A673 (cell line): ENCODE measurements around the gene GNLY. TPM values are rescaled to one million over a fixed set of nuclear protein-coding genes. Genes with fewer than 3 reads are reported as not detected.

Source experiments
- Bru-seq: library from RNA; stranded (reverse); fragments of 400-500 nt; gene quantifications from one replicate; lab custom pipeline; 2021; lab: Mats Ljungman, UMichigan
- BruChase-seq, 2 experiments: library from RNA; stranded (reverse); fragments of 400-500 nt; gene quantifications; one replicate each; lab custom pipeline; 2021; lab: Mats Ljungman, UMichigan
- BruUV-seq: library from RNA; stranded (reverse); fragments of 400-500 nt; replicated peaks from 2 replicates; lab custom pipeline; 2021; lab: Mats Ljungman, UMichigan
- CTCF ChIA-PET: fragments of 300-600 bp; sonication (Branson Sonifier 250); formaldehyde crosslinking; loops from one replicate; lab custom pipeline; 2022; ENCODE audit warnings: antibody characterized with exemption; lab: Charles Lee
- POLR2A ChIA-PET: fragments of 300-600 bp; sonication (Branson Sonifier 250); formaldehyde crosslinking; loops from one replicate; lab custom pipeline; 2022; ENCODE audit warnings: antibody characterized with exemption; ENCODE audit not compliant: low non-redundant PET; lab: Charles Lee
- DNase-seq: peaks from one replicate; pipeline ENCODE4 v3.0.0-alpha.2; 2015; ENCODE audit warnings: low spot score
- H3K27ac ChIP-seq: fragments of 200-600 bp; sonication (generic); 2 replicates; pipeline ENCODE4 v1.5.1; 2016; ENCODE audit warnings: mixed run types, low read depth, mild to moderate bottlenecking, mixed read lengths, antibody characterized with exemption, low read length; ENCODE audit not compliant: poor library complexity, severe bottlenecking
- H3K27me3 ChIP-seq: fragments of 200-600 bp; sonication (generic); replicated peaks from 2 replicates; pipeline ENCODE4 v1.6.1; 2017; ENCODE audit warnings: mixed run types, low read depth, mild to moderate bottlenecking, mixed read lengths, antibody characterized with exemption, low read length; ENCODE audit not compliant: insufficient read depth, poor library complexity
- H3K36me3 ChIP-seq: fragments of 200-600 bp; sonication (generic); 2 replicates; pipeline ENCODE4 v1.6.1; 2016; ENCODE audit warnings: mixed run types, mild to moderate bottlenecking, mixed read lengths, antibody characterized with exemption, low read length; ENCODE audit not compliant: insufficient read depth, poor library complexity, severe bottlenecking
- H3K4me1 ChIP-seq: fragments of 200-600 bp; sonication (generic); 2 replicates; pipeline ENCODE4 v1.6.1; 2017; ENCODE audit warnings: mixed run types, mild to moderate bottlenecking, mixed read lengths, antibody characterized with exemption, low read length; ENCODE audit not compliant: insufficient read depth, poor library complexity, severe bottlenecking
- H3K4me3 ChIP-seq: fragments of 200-600 bp; sonication (generic); 2 replicates; pipeline ENCODE4 v1.5.1; 2016; ENCODE audit warnings: low read depth, mixed run types, mild to moderate bottlenecking, mixed read lengths, low read length; ENCODE audit not compliant: poor library complexity, severe bottlenecking
- H3K9me3 ChIP-seq: fragments of 200-600 bp; sonication (generic); 2 replicates; pipeline ENCODE4 v1.6.1; 2016; ENCODE audit warnings: mixed run types, low read depth, mild to moderate bottlenecking, mixed read lengths, antibody characterized with exemption, low read length; ENCODE audit not compliant: poor library complexity, severe bottlenecking
- EZH2 ChIP-seq: fragments of 200-600 bp; sonication (generic); IDR thresholded peaks from 2 replicates; pipeline ENCODE4 v1.6.1; 2017; ENCODE audit warnings: borderline replicate concordance, low read depth, mild to moderate bottlenecking, mixed read lengths, antibody characterized with exemption, low read length; ENCODE audit not compliant: poor library complexity, severe bottlenecking
- intact Hi-C: fragments of 100-400 bp; cut with micrococcal nuclease; formaldehyde crosslinking; loops from one replicate; pipeline ENCODE4 v1.10.0; 2022; ENCODE audit not compliant: unreplicated experiment
- long read RNA-seq: library from polyadenylated mRNA; stranded (forward); transcript quantifications from one replicate; pipeline ENCODE4 v2.0.0, GENCODE V29; 2022
- total RNA-seq: library from RNA; stranded (reverse); gene quantifications from 2 replicates; pipeline ENCODE4 v1.2.3, GENCODE V29; 2021
- TF ChIP-seq, protein P1 (sequence below): fragments of 300-800, 200-600 bp; sonication (generic); conservative IDR thresholded peaks from 2 replicates; pipeline ENCODE4 v1.5.1; 2017; ENCODE audit warnings: low read depth, mild to moderate bottlenecking, antibody characterized with exemption, low read length, moderate library complexity, mixed read lengths

GNLY gene
- total RNA-seq (not detected in 2 replicates), Bru-seq, nascent RNA (percentile 13 among the genes with signal in this experiment), BruChase-seq, experiment 1, labeled RNA remaining after a 2-hour chase (percentile 18 among the genes with signal in this experiment), BruChase-seq, experiment 2, labeled RNA remaining after a 6-hour chase (percentile 28 among the genes with signal in this experiment)
- long read RNA-seq = 0 reads

DNA sequence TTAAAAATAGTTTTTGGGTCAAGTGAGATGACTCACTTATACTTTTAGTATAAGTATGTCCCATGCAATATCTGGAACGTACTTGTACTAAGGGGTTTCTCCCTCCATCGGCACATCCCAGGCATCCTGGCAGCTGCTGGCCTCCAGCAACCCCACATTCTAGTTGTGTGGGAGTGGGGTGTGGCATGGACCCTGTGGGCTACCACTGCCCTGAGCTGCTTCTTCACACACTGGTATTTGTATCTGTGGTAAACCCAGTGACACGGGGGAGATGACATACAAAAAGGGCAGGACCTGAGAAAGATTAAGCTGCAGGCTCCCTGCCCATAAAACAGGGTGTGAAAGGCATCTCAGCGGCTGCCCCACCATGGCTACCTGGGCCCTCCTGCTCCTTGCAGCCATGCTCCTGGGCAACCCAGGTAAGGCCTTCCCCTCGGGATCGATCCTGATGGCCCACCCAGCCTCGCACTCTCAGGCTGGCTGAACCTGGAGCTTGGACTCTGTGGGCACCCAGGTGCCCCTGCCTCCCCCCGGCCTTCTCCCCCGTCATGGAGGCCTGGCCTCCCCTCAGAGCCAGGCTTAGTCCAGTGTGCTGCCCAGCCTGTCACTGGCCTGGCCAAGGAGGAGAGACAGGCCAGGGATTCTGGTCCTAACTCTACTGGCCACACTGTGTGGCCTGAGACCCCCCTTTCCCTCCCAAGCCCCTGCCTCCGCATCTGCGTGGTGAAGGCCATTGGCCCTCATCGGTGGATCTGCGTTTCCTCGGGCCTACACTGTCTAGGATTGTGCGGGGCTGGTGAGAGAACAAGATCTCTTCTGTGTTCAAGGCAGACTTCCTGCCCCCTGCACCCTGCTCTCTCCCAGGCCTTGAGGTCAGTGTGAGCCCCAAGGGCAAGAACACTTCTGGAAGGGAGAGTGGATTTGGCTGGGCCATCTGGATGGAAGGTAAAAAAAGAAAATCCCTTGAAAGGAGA, at the start of gene GNLY:
TSS of gene GNLY (plus strand) at position 307 of the 974 bp plus-strand sequence. CDS start at position 368, 61 bp downstream.
- TF ChIP-seq, protein P1, sequence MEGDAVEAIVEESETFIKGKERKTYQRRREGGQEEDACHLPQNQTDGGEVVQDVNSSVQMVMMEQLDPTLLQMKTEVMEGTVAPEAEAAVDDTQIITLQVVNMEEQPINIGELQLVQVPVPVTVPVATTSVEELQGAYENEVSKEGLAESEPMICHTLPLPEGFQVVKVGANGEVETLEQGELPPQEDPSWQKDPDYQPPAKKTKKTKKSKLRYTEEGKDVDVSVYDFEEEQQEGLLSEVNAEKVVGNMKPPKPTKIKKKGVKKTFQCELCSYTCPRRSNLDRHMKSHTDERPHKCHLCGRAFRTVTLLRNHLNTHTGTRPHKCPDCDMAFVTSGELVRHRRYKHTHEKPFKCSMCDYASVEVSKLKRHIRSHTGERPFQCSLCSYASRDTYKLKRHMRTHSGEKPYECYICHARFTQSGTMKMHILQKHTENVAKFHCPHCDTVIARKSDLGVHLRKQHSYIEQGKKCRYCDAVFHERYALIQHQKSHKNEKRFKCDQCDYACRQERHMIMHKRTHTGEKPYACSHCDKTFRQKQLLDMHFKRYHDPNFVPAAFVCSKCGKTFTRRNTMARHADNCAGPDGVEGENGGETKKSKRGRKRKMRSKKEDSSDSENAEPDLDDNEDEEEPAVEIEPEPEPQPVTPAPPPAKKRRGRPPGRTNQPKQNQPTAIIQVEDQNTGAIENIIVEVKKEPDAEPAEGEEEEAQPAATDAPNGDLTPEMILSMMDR = no peak
- no peak for TF ChIP-seq EZH2
- H3K4me1 ChIP-seq = no peaks in the 10 kb centered on the region
- no peaks in the 10 kb centered on the region for H3K36me3 ChIP-seq
- no peaks in the 10 kb centered on the region for H3K27me3 ChIP-seq
- DNase-seq = no peak
- H3K4me3 ChIP-seq = no peak within 1 kb of the TSS
- H3K27ac ChIP-seq = no peak within 1 kb of the TSS
- intact Hi-C loops = no loop called here
- CTCF ChIA-PET = interaction anchor here (0.7 kb wide), 1 partner anchor 126 kb away, joined by 3 read pairs; no protein-coding TSS in a partner anchor
- no TSS peak for BruUV-seq
- POLR2A ChIA-PET = no interaction called here
- no peaks in the 10 kb centered on the region for H3K9me3 ChIP-seq

GRCh38 chr2:85644909-85645308, 49.2 kb upstream of the GNLY start:
- DNase-seq = no peak
- no TSS peak for BruUV-seq
- ChIA-PET POLR2A (no interaction called here), CTCF (no interaction called here)
- Histone ChIP-seq H3K27ac (no peak overlapping the region), H3K36me3 (peaks cover 94% of the 10 kb centered on the region), H3K27me3 (no peaks in the 10 kb centered on the region), H3K4me1 (no peaks in the 10 kb centered on the region), H3K9me3 (no peaks in the 10 kb centered on the region), H3K4me3 (no peak overlapping the region)
- intact Hi-C loops = loop anchor here (5.0 to 10.0 kb wide), 2 partner anchors 167 to 480 kb away; no protein-coding TSS in a partner anchor
- TF ChIP-seq, protein P1 = no peak
- no peak for TF ChIP-seq EZH2

GRCh38 chr2:85646166-85646565, 48.0 kb upstream of the GNLY start:
- no peak for DNase-seq
- peaks cover 88% of the 10 kb centered on the region for H3K36me3 ChIP-seq
- no peaks in the 10 kb centered on the region for H3K9me3 ChIP-seq
- ChIA-PET POLR2A (no interaction called here), CTCF (no interaction called here)
- no peaks in the 10 kb centered on the region for H3K27me3 ChIP-seq
- H3K4me3 ChIP-seq = no peak overlapping the region
- intact Hi-C loops = loop anchor here (5.0 to 10.0 kb wide), 2 partner anchors 166 to 479 kb away; no protein-coding TSS in a partner anchor
- no TSS peak for BruUV-seq
- H3K4me1 ChIP-seq = no peaks in the 10 kb centered on the region
- TF ChIP-seq, protein P1 = no peak
- TF ChIP-seq EZH2 = no peak
- H3K27ac ChIP-seq = no peak overlapping the region
